Measurements from ENCODE around the gene SGPP2.
"Not testable (repeated sequence)": the region's sequence is repeated elsewhere in the genome, so short reads cannot be mapped to it uniquely, and the experiment has no call there.

SGPP2 gene, protein sequence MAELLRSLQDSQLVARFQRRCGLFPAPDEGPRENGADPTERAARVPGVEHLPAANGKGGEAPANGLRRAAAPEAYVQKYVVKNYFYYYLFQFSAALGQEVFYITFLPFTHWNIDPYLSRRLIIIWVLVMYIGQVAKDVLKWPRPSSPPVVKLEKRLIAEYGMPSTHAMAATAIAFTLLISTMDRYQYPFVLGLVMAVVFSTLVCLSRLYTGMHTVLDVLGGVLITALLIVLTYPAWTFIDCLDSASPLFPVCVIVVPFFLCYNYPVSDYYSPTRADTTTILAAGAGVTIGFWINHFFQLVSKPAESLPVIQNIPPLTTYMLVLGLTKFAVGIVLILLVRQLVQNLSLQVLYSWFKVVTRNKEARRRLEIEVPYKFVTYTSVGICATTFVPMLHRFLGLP

DNA sequence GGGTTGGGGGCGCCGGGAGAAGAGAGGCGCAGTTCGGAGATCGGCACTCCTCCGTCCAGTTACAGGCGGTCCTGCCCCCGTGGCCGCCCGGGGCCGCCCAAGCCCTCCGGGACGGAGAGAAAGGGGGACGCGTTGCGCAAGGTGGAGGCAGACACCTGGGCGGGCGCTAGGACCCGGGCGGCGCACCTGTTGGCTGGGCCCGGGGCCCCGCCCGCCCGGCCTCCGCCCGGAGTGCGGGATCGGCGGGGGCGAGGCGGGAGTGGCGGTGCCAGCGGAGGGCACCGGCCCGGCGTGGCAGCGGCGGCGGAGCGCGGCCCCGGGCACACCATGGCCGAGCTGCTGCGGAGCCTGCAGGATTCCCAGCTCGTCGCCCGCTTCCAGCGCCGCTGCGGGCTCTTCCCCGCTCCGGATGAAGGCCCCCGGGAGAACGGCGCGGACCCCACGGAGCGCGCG lies at the start of gene SGPP2:
TSS of gene SGPP2 (plus strand) at position 268 of the 453 bp plus-strand sequence. CDS start at position 328, 60 bp downstream.
- no peak for DNase-seq

DNA sequence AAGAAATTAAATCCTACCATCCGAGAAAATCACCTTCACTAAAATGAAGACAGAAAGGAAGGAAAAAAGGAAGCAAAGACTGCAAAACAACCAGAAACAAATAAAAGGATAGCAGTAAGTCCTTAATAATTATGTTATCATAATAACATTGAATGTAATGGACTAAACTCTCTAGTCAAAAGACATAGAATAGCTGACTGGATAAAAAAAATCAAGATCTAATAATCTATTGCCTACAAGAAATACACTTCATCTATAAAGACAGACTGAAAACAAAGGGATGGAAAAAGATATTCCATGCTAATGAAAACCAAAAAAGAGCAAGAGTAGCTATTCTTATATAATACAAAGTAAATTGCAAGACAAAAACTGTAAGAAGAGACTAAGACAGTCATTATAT lies 48.5 kb upstream of the SGPP2 start:
- no peak for DNase-seq

DNA sequence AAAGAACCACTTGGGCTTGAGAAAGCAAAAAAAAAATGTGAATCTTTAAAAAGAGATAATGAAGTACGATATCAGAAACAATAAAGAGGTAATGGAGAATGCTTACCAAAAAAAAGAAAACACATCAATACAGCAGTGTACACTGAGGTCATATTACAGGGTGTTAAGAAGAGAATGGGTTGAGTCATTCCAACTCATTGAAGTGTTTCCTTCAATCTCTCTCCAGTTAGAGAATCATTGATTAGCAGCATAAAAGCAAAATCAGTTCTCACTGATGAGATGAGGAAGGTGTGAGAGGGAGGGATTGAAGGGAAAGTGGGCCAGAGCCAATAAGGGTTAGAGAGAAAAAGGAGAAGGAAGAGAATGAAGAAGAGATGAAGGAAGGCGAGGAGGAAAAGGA lies 43.9 kb upstream of the SGPP2 start:
- DNase-seq = no peak

DNA sequence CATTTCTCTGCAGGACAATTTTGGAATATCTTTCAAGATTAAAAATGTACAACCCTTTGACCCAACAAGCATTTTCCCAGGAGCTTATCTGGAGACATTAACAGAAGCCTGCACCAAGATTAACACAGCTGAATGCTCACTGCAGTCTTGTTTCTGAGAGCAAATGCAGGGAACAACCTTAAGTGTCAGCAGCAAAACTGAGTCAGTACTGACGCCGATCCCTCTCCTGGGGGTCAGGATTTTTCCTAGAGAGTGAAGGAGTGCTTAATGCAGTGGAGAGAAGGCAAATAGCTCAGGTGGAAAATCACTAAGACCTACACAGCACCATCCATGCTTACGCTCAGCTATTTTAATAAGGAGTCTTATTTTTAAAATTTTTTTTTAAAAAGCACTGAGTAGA lies 42.8 kb upstream of the SGPP2 start:
- no peak for DNase-seq

DNA sequence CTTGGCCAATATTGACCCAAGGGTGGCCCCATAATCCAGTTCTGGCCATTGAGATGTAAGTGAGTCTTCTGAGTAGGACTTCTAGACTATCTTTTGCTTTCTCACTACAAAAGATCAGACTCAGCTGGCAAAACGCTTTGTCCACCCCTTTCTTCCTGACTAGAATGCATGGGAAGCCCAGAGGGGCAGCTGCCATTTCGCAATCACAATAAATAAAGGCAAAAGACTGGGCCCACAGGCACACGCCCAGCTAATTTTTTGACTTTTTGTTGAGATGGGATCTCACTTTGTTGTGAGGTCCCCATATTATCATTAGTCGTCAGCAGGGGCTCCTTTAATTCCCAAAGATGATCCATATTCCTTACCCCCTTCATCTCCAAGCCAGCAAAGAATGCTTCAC lies 41.1 kb upstream of the SGPP2 start:
- DNase-seq = no peak

DNA sequence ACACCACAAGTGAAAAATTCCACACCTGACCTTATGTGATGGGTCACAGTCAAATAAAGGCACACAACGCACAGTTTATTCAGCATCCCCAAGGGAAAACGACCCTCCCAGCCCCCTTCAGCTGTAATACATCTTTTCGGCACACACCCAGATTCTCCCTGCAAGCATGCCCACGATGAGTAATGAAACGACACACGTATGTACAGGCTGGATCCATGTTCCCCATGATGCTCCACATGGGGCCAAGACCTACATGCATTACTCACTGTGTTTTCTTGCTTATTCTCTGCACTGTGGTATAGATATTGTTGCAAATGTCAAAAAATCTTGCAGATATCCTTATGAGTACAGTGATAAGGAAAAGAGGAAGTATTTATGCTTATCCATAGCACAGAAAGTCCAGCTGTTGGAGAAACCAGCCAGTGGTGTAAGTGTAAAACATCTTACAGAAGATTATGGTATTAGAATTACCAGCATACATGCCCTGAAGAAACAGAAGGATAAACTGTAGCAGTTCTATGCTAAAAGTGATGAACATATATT lies 32.5 kb upstream of the SGPP2 start:
- DNase-seq = no peak

DNA sequence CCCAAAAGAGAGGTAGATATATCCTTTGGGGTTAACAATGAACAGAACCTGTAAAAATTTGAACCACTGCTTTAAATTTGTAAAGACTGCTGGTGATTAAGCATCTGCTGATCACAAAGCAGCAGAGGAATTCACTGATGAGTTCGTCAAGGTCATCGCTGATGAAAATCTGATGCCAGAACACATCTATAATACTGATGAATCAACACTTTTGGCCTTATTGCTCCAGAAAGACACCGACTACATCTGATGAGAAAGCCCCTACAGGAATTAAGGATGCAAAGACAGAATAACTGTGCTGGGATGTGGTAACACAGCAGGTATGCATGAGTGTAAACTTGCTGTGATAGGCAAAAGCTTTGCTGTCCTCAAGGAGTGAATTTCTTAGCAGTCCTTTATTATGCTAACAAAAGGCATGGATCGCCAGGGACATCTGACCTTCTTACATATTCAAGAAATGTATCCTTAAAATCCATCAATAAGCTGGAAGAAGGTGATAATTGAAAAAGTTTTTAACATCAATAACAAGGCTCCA lies 30.5 kb upstream of the SGPP2 start:
- DNase-seq = no peak

DNA sequence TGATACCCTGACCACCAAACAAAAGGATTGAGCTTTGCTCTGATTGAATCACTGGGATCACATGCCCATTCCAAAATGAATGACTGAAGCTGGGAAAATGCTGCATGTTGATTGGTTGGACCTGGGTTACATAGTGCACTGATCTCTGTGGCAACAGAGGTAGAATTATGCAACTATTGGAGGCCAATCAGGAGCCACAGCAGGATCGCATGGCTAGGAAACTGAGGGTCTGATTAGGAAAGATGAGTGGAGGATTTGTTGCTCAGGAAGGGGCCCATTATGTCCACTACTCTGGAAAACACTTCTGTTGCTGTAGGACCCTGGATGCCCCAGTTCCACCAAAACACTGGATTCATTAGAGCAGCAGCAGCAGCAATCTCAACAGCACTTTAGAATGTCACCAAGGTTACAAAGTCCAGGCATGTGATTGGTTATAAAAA lies 25.9 kb upstream of the SGPP2 start:
- DNase-seq = no peak

DNA sequence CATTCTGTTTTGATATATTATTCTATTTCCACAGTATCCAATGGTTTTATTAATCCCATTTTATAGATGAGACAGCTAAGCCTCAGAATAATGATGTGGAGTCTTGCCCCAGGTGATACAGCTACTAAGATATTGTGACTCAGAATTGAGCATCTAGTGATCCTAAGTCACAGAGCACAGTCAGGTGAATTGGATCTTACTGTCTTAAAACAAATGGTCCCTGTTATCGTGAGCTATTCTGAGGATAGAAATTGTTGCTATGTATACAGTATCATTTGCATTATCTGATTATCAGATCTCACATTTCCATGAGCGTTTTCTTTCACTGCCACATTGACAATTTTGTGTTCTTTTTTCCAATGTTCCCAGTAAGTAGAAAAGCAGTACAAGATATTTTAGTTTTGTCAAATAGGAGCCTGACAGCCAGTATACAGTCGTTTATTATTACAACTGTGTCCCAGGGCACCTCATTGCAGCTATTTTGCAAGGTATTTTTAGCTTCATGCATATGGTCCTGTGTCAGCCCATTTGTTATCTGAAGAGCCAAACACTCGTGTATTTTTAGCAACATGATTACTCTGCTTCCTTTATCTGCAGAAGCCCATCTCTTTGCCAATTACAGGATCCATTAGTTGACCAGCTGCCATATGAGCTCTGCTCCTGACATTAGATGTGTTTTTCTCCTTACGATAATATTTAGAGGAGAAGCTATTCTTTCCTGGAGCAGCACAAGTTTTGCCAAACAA lies 25.1 kb upstream of the SGPP2 start:
- no peak for DNase-seq

DNA sequence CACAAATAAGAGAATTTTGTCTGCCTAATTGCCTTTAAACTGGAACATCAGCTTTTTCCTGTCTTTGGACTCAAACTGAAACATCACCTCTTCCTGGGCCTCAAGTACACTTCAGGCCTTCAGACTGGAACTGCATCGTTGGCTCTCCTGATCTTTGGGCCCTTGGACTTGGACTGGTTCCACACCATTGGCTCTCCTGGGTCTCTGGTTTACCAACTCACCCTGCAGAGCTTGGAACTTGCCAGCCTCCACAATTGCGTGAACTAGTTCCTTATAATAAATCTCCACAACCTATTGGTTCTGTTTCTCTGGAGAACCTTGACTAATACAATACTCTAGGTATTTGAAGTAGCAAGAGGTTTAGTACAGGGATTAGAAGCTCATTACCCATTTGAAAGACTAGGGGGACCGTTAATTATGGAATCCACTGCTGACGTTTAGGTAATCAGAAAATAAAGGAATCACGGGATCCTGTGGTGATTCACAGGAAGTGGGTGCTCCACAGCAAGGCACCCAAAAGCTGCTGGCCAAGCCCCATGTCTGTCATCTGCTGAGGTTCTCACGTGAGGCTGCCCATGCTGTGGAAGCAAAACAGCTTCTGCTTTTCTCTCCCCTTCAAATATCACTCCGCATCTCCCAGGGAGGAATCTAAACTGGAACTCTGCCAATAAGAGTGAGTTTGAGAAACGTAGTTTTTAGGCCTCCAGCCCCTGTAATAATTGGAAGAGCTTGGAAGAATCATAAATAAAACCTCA lies 20.0 kb upstream of the SGPP2 start:
- no peak for DNase-seq

DNA sequence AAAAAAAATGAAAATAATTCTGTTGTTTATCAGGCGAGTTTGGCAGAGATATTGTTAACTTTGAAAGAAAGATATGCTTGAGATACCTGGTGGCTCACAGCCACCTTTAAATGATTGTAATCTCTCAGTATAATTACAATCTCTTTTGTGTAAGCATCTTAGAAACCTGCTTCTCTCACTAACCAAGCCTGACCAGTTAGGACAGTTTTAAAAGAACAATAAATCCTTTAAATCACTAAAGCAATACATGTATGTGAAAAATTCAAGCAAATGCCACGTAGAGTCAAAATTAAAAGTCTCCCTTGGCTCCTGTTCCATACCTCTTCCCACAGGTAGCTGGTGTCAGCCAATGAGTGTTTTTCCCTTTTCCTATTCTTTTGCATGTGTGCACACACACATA lies 15.7 kb upstream of the SGPP2 start:
- no peak for DNase-seq

DNA sequence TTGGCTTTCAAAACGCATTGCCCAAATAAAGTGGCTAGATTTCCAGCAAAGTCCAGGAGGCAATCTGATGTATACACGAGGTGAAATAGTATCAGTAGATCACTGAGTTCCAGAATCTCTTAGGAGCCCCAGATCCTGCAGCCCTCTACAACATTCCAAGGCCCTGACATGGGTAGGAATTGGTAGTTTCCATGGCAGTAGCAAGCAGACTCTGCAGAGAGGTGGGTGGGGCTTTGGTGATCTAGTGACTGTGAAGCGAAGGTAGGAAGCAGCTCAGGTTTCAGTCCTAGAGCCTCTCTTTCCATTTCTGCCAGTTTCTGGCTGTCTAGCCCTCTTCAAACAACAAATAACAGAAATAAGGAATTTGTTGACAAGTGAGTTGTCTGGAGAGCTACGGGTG lies 13.8 kb upstream of the SGPP2 start:
- DNase-seq = no peak

DNA sequence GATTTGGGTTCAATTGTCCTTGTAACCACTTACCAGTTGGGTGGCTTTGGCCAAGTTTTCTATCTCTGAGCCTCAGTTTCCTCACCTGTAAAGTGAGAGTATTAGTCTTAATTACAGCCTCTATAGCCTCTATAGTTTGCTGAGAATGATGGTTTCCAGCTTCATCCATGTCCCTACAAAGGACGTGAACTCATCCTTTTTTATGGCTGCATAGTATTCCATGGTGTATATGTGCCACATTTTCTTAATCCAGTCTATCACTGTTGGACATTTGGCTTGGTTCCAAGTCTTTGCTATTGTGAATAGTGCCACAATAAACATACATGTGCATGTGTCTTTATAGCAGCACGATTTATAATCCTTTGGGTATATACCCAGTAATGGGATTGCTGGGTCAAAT lies 12.0 kb upstream of the SGPP2 start:
- not testable (repeated sequence) for DNase-seq

DNA sequence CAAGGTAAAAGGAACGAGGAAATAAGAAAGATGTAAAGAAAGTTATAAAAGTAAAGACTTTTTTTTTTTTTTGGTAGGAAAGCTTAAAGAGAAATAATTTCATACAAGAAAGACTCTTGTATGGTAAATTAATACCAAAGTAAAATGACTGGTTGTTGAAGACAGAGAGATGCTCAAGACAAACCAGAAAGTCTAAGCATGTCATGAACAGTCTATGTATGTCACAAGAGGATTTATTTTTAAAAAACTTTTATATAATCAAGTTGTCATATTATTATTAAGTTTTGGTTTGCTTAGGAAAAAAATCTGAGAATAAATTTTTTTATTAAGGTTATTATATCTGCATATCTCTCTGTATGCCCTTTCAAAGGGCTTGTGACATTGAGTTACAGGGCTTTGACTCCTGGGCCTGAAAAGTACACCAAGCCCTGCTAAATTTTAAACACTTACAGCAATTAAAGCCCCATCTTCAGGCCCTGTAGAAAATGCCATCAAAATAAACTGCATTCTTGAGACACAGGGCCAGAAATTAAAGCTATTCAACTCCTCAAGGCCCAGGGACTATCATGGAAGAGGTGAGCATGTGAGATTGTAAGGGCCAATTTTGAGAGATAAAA lies 10.9 kb upstream of the SGPP2 start:
- no peak for DNase-seq

DNA sequence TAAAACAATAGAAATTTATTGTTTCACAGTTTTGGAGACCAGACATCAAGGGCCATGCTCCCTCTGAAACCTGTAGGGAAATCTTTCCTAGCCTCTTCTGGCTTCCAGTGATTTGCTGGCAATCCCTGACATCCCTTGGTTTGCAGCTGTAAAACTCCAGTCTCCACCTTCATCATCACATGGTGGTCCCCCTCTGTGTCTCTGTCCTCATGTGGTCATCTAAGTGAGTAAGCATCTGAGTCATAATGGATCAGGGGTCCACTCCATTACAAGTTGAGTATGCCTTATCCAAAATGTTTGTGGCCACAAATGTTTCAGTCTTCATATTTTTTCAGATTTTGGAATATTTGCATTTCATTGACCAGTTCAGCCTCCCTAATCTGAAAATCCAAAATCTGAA lies 5.6 kb upstream of the SGPP2 start:
- DNase-seq = no peak

DNA sequence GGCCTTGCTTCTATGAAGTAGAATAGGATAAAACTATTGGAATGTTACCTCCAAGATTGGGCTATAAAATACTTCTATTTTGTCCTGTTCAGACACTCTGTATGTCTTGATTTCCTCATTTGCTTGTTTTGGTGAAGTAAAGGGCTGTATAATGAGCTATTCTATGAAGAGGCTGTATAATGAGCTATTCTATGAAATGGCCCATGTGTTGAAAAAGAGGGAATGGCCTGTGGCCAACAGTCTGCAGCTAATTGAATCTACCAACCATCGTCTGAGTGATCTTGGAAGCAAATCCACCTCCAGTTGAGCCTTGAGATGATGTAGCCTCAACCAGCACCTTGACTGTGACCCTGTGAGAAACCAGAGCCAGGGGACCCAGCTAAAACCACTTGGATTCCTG lies 3.8 kb upstream of the SGPP2 start:
- DNase-seq = no peak

DNA sequence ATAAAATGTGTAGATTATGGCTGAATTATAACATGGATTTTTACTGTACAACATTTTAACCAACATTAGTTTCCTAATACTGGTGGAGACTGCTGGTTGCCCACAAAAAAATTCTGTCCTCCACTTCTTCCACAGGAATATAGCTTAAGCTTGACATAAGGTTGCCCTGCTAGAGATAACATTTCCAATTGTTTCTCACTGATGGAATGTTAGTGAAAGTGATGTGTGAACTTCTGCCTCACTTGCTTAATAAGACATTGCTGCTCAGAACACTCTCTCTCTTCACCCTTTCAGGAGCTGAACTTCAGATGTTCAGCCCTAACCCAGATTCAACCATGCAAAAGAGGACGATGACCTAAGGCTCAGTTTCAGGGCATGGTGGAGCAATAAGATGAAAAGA lies 2.7 kb upstream of the SGPP2 start:
- DNase-seq = no peak

DNA sequence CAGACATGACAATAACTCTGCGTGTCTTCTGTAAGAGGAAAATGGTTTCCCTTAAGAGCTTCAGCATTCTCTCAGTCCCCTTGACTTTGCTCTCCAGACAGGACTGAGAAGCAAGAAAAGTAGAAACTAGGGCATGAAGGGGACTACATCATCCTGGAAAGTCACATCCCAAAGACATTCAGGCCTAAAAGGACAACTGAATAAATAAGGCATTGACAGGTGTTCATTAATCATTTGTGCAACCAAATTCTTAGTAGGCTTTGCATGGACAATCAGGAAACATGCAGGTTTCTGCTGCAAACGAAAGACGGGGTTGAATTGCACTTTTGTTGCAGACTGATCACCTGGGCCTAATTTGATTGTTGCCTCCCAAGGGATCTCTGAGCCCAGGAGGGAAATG lies 1.2 kb upstream of the SGPP2 start:
- no peak for DNase-seq

DNA sequence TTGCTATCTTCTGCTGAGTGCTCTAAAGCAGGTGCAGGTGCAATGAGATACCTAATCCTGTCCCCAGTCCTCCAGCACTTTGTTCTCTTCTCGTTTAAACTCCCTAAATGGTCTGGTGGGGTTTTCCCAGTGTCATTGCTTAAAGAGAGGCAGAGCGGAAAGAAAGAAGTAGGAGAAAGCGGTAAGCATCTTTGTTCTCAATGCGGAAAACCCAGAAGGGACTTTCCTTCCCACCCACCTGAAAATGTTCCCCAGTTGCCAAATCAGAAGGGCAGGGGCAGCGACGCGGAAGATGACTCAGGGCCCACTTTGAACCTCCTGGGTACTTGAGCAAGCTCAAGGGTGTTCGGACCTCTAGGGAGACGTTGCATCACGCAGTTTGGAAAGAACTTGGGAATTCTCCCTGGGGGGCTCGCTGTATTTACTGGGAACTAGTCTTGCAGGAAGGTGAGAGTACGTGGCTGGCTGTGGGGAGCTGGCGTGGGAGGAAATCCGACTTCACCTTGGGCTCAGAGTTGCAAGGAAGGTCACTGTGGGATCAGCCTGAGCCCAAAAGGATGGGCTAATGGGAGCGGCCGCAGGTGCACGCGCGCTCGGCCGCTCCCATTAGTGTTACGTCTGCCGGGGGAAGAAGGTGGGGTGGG lies 589 bp upstream of the SGPP2 start:
- DNase-seq = no peak

DNA sequence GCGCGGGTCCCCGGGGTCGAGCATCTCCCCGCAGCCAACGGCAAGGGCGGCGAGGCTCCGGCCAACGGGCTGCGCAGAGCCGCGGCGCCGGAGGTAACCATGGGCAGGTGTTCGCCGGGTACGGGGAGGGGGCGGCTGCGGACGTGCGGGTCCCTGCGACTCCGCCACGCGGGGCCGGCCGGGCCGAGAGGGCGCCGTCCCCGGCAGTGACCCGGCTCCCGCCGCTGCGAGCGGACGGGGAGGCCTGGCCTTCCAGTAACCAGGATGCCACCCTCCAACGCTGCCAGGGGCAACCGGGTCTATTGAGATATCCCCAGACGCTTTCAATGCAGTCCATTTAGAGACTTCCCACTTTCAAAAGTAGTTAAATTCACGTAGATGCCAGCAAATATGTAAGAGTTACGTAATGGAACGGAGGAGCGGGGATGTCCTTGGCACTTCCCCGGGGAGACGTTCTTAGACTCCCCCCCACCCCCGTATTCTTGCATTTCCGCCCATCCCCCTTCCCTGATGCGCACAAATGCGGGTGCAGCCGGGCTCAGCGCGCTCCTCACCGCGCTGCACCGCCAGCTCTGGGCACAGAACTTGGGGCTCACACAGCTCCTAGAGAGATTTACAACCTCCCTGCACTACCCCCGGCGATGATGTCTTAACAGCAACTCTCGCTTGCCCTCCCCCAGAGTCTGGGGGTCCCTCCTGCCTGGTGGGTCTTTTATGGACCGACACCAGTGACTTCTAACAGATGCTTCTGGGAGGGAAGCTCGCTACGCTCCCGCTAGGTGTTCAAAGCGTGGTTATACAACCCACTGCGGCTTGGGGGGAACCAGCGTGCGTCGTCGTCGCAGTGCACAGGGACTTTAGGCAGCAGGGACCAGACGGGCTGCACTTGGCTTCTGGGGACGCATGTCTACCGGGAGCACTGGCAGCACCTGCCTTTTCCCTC lies 657 bp downstream of the SGPP2 start:
- no peak for DNase-seq
